HG02588 (cell line): ENCODE data around the gene KMO.

Experiments used
- ATAC-seq: cut with Tn5 transposase; IDR thresholded peaks from one replicate; pipeline ENCODE4 v1.9.1; 2021; ENCODE audit warnings: mild to moderate bottlenecking, moderate library complexity; ENCODE audit not compliant: unreplicated experiment

The KMO gene

GRCh38 chr1:241536304-241536703 lies 4.1 kb downstream of the KMO start:
- no peak for ATAC-seq

- ATAC-seq: no peak
These were observed 4.8 kb downstream of the KMO start for GRCh38 chr1:241536969-241537368.

- no peak for ATAC-seq
These were observed 10.2 kb downstream of the KMO start for GRCh38 chr1:241542199-241542907.

- no peak for ATAC-seq
These were observed 15.8 kb downstream of the KMO start for GRCh38 chr1:241548008-241548407.

- no peak for ATAC-seq
These were observed 18.1 kb downstream of the KMO start for GRCh38 chr1:241550318-241550717.

- peak; percentile 87 for ATAC-seq
These were observed 19.8 kb downstream of the KMO start for GRCh38 chr1:241551759-241552638.

- no peak for ATAC-seq
These were observed 21.9 kb downstream of the KMO start for GRCh38 chr1:241553886-241554592.

- no peak for ATAC-seq
These were observed 23.3 kb downstream of the KMO start for GRCh38 chr1:241555526-241555925.

GRCh38 chr1:241557031-241557430 lies 24.9 kb downstream of the KMO start:
- no peak for ATAC-seq

- ATAC-seq: no peak
These were observed 25.5 kb downstream of the KMO start for GRCh38 chr1:241557551-241558193.

- no peak for ATAC-seq
These were observed 28.1 kb downstream of the KMO start for GRCh38 chr1:241560146-241560848.

- no peak for ATAC-seq
These were observed 28.6 kb downstream of the KMO start for GRCh38 chr1:241560849-241561187.

- ATAC-seq: no peak
These were observed 37.7 kb downstream of the KMO start for GRCh38 chr1:241569848-241570247.

GRCh38 chr1:241574154-241574553 lies 42.0 kb downstream of the KMO start:
- no peak for ATAC-seq

GRCh38 chr1:241579434-241579833 lies 47.3 kb downstream of the KMO start:
- peak; percentile 47 for ATAC-seq

- no peak for ATAC-seq
These were observed 50.7 kb downstream of the KMO start for GRCh38 chr1:241582921-241583321.

GRCh38 chr1:241586905-241587512 lies 54.8 kb downstream of the KMO start:
- no peak for ATAC-seq

- no peak for ATAC-seq
These were observed 57.3 kb downstream of the KMO start for GRCh38 chr1:241589521-241589920.

GRCh38 chr1:241590719-241591118 lies 58.5 kb downstream of the KMO start:
- ATAC-seq: no peak

GRCh38 chr1:241591317-241591716 lies 59.1 kb downstream of the KMO start:
- no peak for ATAC-seq
